ENCODE measurements around the gene P2RX3. TPM values are rescaled to one million over a fixed set of nuclear protein-coding genes. Genes with fewer than 3 reads are reported as not detected.

The P2RX3 gene
- total RNA-seq: not detected in 2 replicates

GRCh38 chr11:57338142-57338541 is at the start of gene P2RX3:
TSS of gene P2RX3 (plus strand) at chr11:57338352. CDS start at chr11:57338551, 199 bp downstream.

GRCh38 chr11:57324886-57325734 is 13.0 kb upstream of the P2RX3 start, which contains the start of gene TNKS1BP1:
TSS of gene TNKS1BP1 (minus strand) at chr11:57324952. CDS start at chr11:57321885, 3,067 bp downstream.

GRCh38 chr11:57335343-57336110 is 2.6 kb upstream of the P2RX3 start, which contains the start of gene SSRP1:
TSS of gene SSRP1 (minus strand) at chr11:57335892. CDS start at chr11:57335121, 771 bp downstream.

GRCh38 chr11:57380975-57381374 is 42.8 kb downstream of the P2RX3 start, which contains the start of gene PRG3:
TSS of gene PRG3 (minus strand) at chr11:57381150. CDS start at chr11:57380708, 442 bp downstream.

GRCh38 chr11:57390535-57390934 is 52.4 kb downstream of the P2RX3 start, which contains the start of gene PRG2:
TSS of gene PRG2 (minus strand) at chr11:57390650. CDS start at chr11:57389944, 706 bp downstream.

Other genes starting within 250 kb of the P2RX3 start
- not detected in 2 replicates for gene LRRC55, start 156.4 kb upstream of the P2RX3 start, total RNA-seq
- not detected in 2 replicates for gene APLNR, start 101.1 kb upstream of the P2RX3 start, total RNA-seq
- gene TNKS1BP1, start 13.4 kb upstream of the P2RX3 start, total RNA-seq: 70.1 and 99.4 TPM in 2 replicates
- gene SSRP1, start 2.5 kb upstream of the P2RX3 start, total RNA-seq: 56.2 and 65.6 TPM in 2 replicates
- not detected in 2 replicates for gene PRG3, start 42.8 kb downstream of the P2RX3 start, total RNA-seq
- 0.55 and 0.71 TPM in 2 replicates for gene PRG2, start 52.3 kb downstream of the P2RX3 start, total RNA-seq
- 15.9 and 27.4 TPM in 2 replicates for gene SLC43A3, start 88.8 kb downstream of the P2RX3 start, total RNA-seq
- gene RTN4RL2, start 122.2 kb downstream of the P2RX3 start, total RNA-seq: 0.09 TPM in 1 of 2 replicates, not detected in the other
- gene SLC43A1, start 177.3 kb downstream of the P2RX3 start, total RNA-seq: 16.8 and 19.9 TPM in 2 replicates
- 36.7 and 43.0 TPM in 2 replicates for gene TIMM10, start 192.4 kb downstream of the P2RX3 start, total RNA-seq
- not detected in 2 replicates for gene SMTNL1, start 199.2 kb downstream of the P2RX3 start, total RNA-seq
- 61.2 and 78.1 TPM in 2 replicates for gene UBE2L6, start 229.3 kb downstream of the P2RX3 start, total RNA-seq